CD4-positive, alpha-beta T cell treated with Interleukin-17A for 4 hours (primary cell): ENCODE measurements around the gene TICAM2.

Source experiments
- DNase-seq: peaks from one replicate; pipeline ENCODE4 v3.0.0-alpha.2; 2020; ENCODE audit warnings: mixed read lengths

The TICAM2 gene

DNA sequence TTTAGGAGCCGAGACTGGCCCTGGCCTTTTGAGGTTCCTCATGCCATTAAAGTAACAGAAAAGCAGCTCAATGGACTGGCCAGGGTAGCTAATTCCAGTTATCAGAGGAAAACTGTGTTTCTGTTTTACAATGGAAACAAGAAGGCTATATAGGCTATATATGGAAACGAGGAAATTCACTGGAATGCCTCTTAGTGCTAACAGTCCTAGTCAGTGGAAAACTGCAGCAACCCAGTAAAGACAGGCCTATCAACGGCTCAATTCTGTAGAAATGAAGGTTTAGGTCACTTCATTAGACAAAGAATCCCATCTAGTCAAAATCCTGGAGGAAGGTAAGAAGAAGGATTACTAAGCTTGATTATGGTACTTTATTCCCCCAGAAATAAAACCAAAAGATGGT is 3.2 kb upstream of the TICAM2 start:
- DNase-seq: no peak

DNA sequence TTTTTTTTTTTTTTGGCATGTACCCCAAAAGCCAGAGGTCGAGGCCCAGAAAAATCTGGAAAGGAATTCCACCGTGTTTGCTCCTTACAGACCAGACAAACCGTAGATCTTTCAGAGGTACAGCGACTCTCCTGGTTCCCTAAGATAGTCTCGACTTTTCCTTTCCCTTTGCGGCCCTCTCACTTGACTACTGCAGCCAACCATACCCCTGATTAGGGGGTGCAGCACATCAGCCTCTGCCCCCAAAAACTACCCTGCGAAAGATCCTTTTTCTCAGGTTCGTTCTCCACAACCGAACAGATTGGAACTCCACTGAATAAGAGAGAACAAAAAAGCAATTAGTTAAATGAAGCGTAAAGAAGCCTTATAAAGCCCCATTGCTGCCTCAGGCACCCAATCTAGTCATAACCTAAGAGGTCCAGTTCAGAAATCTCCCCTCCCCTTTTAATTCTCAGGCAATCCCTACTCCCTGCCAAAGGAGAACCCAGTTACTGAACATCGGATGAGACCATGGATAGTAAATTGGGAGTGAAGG is 379 bp upstream of the TICAM2 start:
- DNase-seq: no peak

DNA sequence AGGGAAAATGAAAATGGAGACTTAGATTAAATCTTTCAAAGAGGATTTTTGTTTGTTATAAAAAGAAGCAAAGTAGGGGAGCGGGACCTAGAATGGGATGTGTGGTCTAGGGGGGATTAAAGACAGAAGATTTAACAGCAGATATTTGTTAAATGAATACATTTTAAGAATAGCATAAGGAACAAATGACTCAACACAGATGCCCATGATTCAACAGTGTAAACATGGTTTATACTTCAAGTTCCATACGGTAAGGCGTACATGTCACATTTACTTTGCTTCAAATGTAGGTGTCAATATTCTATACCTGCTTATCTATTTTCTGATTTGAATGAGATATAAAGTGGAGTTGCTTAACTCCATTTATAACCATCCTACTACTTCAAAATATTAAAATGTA is 1.5 kb downstream of the TICAM2 start:
- DNase-seq: no peak

DNA sequence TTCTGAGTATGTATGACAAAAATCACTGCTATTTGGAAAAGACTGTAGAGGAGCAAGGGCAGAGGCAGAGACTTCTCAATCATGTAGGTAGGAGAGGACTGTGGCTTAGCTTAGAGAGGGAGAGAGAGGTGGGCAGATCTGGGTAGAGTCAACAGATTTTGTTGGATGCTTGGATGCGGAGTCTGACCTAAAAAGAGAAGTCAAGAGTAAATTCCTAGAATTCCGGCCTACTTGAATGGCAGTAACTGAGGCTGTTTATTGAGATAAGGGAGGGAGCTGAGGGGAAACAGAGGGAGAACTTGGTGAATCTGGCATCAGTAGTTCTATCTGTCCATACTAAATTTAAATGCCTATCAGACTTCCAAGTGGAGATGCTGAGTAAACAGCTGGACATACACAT is 2.4 kb downstream of the TICAM2 start:
- DNase-seq: no peak

DNA sequence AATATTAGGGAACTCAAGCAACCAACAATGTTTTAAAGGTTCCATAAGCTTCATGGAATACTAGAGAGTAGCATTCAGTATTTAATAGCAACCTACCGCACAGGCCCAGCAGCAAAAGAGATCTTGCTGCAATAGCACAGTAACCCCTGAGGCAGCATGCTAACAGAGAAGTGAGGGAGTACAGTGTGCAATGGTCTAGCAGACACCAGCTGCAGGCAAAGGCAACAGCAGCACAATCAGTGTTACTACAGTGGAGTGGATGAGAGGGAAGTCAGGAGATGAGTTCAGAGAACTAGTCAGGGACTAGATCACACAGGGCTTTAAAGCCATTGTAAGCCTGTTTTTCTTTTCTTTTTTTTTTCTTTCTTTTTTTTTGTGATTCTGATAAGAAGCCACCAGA is 2.8 kb downstream of the TICAM2 start:
- no peak for DNase-seq

DNA sequence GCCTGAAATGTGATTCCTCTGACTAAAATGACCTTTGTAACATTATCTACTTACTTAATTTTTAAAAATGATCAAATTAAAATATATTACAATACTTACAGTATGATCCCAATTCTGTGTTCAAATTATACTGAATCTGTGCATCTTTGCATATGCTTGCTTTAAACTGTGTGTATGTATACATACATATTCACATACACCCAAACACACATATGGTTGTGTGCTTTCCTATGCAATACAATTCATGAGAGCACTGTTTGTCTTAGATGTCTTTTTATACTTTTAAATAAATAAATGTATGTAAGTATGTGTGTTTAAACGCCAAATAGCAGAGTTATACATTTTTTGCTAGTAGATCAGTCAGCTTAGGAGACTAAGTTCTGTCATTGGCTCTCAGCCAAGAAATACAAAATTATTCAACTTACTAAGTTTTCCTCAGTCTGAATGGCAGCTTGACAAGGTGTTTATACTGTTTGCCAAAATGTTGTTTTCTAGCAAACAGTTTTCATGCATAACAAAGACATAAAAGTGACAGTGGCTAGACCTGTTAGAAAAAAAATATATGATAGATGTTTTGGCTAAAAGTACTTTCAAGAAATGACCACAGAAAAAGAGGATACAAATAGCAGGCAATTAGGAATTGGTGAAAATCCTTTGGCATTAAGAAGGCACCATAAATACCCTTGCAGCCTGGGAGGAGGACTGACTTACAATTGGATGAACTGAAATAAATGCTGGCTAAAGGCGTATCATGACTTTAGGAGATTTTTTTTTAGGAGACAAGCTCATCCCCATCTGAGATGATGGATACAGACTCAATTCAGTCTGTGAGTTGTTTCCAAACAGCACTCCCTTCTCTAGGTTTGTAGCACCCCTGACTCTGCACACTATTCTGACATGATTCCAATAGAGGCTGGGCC is 7.9 kb downstream of the TICAM2 start:
- no peak for DNase-seq

DNA sequence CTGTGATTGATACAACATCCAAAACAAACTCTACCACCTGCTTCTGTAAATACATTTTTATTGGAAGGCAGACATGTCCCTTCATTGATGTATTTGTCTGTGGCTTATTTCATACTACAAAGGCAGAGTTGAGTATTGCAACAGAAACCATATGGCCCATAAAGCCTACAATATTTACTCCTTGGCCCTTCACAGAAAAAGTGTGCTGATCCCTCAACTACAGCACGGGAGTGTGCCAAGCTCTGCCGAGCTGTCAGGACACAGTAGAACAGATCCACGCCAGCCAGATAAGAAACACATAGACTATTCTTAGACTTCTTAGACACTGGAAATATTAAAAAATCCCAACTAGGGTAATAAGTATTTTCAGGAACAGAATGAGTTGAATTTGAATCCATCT is 13.2 kb downstream of the TICAM2 start:
- no peak for DNase-seq

DNA sequence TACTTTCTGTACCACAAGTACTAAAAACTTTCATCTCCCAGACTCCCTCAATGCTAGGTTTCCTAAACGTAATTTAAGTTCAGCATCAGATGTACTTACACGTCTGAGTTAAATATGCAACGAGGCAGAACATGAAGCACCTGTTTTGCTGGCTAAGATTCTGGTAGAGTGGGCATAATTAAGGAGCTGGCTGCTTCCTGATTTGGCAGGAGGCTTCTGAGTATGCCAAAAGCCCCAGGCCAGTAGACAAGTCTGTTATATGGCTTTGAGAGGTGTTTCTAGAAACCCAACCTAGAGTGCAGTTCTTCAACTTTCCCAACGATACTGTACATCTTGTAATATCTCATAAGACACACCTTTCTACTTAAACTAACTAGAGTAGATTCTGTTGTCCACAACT is 13.6 kb downstream of the TICAM2 start:
- DNase-seq: no peak

DNA sequence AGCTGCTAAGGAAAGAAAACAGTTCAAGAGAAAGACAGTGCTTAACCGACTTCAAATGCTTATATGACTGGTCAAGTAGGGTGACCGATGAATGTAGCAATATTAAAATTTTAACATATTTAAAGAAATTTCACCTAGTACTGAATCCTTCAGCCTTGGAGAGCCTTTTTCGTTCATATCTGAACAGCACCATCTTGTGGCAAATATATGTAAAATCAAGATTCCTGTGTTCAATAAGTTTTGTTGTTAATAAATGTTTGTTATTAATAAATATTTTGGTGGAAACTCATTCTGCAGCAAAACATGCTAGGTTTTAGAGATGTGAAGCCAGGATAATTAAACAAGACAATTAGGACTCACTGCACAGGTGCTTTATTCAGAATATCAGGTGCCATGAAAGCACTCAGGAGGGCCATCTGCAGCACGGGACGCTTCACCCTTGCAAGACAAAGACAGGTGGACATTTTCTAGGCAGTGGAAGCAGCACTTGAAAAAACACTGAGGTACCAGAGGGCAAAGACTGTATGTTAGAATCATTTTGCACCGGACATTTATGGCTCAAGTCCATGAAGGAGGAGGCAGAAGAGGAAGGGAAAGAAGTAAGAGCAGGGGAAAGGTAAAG is 15.6 kb downstream of the TICAM2 start:
- DNase-seq: no peak

DNA sequence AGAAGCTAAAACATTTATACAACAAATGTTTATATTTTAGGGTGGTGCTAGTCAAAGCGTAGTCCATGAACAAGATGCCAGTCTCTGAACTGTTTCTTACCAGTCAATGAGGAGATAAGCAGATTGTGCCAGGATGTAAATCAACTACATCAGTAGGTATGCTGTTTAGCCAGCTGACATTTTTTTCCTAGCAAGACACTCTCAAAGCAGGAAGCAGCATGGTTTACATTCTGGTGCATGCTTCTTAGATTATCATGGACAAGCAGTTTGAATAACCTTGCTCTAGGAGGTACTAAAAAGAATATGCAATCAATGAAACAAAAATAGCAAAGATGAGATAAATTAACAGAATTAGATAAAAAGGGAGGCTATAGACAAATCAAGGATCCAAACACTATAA is 17.0 kb downstream of the TICAM2 start:
- no peak for DNase-seq

DNA sequence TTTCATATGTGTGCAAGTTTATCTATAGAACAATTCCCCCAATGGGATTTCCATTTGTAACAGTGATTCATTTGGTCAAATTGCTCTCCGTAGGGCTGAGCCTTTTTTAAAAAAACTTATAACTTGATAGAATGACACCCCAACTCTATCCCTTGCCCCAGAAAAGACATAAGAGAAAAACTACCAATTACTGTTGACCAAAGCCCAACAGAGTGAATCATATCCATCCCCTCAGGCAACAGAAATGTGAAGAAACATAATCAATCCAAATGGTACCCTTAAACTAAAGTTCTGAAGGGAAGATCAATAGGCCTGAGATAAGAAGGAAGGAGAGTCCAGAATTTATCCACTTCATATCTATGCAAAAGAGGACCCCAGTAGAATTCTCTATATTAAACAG is 17.8 kb downstream of the TICAM2 start:
- no peak for DNase-seq

DNA sequence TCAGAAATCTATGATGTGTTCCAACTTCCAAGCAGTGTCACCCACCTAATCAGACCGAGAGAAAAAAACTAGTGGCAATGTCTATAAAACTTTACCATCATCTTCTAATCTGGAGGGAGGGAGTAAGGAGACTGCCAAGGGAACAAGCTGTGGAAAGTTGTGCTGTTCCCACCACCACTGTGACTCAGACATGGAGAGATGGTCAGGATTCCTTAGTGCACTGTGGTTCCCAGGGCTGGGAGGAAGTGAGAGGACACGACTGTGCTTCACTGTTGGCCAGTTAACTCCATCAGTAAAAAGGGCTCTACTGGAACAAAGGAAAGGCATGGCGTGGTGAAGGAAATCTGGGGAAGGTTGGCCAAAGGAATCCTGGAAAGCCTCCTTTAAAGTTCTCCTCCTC is 18.8 kb downstream of the TICAM2 start:
- DNase-seq: no peak

DNA sequence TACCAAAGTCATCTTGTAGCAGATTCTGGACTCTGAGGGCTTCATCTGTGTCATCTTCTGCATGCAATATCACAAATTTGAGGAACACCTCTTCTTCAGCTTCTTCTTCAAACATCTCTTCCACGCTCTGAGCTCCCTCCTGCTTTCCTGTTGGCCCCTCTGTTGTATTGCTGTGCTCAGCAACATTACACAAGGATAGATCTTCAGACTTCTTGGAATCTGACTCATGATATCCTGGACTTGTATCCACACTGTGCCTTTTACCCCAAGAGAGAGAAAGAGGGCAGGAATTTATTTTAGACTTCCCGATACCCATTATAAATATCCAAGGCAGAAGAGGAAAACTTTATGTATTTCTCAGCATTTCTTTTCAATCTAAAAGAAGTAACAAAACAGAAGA is 21.3 kb downstream of the TICAM2 start:
- DNase-seq: no peak

DNA sequence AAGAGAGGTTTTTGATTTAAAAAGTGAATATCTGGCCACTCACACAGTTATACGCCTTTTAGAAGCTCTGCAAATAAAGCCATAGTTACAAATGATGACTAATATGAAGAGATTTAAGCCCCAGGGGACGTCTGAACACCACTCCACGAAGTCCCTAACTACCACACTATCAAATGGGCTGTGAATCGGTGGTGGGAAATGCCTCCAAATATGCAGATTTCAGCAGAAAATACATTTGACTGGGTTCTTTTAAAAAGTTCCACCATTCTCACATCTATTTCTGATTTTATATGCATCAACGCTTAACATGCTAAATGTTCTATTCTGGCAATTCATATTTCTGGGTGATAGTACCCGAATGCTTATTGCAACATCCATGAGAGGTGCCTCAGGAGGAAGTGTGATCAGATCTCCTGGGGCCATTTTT is 22.5 kb downstream of the TICAM2 start:
- no peak for DNase-seq

DNA sequence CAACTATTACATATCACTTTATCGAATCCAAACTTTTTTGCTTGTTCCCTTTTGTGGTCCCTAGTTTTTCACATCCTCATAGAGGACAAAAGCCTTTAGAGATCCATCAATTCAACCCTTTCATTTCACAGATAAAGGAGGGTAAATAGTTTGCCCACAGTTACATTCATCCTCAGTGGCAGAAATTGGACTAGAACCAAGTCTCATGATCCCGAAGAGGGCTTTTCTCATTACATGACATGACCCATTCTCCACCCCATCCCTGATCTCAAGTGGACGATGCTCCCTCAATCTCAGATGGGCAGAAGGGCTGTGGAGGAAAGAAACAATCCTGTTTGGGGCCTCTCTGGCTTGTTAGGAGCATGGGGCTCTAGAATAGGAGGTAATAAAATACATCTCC is 23.1 kb downstream of the TICAM2 start:
- DNase-seq: no peak

DNA sequence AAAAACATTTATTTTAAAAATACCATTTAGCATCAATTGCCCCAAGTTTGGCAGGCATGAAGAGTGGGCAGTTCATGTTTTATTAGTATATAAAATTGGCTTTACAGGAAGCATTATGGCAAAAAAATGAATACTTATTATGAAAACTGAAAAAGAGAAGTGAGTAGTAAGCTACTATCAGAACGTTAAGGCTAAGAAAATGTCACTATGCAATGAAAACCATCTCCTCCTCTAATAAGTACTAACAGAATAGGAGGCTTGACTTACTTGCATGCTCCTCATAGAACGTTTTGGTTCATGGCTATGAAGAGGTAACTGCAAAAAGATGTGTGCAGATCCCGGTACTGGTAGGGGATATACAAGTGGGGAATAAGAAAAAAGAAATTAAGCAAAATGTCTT is 23.6 kb downstream of the TICAM2 start:
- DNase-seq: no peak

DNA sequence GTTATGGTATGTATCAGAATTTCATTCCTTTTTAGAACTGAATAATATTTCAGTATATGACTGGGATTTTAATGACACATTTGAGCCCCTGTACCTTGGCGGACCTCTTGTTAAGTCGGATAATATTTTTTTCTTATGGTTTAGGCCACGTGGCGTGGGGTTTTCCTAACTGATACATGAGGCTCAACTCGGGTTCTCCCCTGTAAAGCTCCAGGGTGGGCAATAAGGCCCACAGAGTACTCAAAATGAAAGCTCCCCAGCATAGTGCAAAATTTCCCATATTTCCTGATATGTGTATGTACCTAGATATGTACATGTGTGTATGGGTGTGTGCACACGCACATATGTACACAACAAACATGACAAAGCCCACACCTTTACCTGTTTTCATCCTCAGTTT is 24.5 kb downstream of the TICAM2 start:
- DNase-seq: no peak

DNA sequence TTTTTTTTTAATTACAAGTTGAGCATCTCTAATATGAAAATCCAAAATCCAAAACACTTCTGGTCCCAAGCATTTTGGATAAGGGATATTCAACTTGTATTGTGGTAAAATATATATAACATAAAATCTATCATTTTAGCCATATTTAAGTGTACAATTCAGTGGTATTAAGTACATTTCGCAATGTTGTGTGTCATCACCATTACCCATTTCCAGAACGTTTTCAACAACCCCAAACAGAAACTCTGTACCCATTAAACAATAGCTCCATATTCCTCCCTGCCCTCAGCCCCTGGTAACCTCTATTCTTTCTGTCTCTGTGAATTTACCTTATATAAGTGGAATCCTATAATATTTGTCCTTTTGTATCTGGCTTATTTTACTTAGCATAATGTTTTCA is 24.9 kb downstream of the TICAM2 start:
- DNase-seq: no peak

DNA sequence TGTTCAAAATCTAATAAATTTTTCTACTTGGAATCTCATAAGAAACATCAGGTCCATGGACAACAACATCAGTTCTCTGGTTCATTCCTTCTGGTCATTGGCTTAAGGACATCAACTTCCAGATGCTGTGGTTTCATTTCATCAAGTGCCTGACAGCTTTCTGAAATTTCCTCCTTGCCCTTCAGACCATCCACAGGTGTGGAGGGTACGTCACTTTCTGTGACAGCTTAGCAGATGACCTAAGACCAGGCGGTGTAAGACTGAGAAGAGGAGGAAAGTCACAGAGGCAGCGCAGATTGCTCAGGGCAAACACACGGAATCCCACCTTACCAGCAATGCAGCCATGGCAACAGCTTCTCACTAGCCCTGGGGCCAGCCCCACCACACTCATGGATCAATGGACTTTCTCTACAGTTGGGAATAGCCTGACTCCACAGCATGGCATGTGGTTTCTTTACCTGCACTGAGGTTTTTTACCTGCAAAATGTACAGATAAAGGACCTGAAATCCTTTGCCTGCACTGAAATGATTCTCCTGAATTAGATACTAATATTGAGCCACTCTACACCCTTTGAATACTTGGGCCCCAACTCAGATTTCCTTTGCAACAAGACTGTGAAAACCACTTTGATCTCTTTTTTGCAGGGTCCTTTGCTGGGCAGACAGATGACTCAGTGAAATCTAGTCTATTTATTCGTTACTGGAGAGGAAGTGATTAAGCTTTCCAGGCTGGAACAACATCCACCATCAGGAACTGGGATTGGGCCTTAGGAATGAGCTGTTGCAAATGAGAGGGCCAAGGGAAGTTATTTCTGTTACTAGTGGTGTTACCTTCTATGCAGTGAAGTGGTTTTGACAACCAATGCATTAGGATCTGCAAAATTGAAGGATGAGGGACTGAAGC is 26.9 kb downstream of the TICAM2 start:
- no peak for DNase-seq

DNA sequence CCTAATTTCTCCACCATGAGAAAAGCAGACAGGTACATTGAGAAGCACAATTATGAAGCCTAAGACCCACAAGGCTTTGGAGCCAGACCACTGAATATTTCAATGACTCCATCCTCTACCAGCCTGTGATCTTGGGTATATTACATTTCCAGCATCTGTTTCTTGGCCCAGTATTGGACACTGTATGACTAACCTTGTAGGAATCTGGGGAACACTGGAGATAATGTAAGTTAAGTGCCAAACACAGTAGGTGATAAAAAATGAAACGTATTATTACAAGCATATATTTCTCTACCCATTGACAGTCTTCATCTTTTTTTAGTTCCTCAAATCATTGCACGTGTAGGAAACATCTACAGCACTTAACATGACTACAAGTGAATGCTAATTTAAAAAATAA is 29.1 kb downstream of the TICAM2 start:
- no peak for DNase-seq

DNA sequence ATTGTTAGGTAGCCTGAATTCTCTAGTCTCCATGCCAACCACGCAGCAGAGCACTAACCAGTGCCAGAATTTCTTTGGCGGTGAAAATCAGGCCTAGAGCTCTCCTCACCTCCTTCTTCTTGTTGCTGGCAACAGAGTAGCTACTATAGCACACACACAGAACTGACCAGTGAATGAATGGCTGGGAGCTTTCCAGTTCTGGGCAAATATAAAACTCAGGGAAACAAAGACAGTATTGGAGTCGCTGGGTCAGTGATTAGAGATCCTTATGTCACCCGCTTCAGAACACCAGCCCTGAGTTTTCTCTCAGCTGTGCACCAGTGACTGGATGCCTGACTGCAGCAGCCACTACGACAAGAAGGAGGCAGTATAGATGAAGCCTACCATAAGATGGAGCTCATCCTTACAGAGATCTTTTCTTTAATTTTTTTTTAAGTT is 30.8 kb downstream of the TICAM2 start:
- DNase-seq: no peak

DNA sequence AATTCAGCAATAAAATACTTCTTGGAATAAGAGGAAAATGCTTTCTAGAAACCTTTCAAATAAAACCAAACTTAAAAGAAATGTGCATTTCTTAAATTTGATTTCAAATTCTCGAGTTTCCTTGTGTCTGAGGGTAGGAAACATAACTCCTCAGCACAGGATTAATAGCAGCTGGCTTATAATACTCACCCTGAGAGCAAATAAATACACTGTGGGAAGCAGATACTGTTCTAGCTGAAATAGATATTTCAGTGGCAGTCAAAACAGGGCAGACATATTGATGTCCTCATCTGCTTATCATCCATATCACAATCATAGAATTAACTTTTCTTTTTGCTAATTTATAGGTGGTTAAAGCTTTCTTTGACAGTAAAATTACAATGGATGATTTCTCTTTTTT is 33.6 kb downstream of the TICAM2 start:
- DNase-seq: no peak

DNA sequence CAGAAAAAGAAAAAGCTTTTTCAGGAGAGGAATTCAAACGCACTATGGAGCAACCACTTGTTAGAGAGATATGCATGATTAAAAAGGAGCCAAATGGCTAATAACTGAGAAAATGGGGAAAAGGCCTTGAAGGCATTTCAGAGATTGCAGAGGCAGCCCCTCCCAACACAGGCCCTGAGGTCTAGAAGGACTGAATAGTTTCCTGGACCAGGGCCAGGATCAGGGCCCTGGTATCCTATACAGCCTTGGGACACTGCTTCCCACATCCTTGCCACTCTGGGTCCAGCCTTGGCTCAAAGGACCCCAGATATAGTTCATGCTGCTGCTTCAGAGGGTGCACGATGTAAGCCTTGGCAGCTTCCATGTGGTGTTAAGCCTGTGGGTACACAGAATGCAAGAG is 37.0 kb downstream of the TICAM2 start:
- no peak for DNase-seq
